ENCODE data around the gene CROCC. TPM values are rescaled to one million over a fixed set of nuclear protein-coding genes. Genes with fewer than 3 reads are reported as not detected.

The CROCC gene
- polyA plus RNA-seq, 2 of the 4 experiments (the other 2 are of a cell fraction): 4.4 to 10.6 TPM

DNA sequence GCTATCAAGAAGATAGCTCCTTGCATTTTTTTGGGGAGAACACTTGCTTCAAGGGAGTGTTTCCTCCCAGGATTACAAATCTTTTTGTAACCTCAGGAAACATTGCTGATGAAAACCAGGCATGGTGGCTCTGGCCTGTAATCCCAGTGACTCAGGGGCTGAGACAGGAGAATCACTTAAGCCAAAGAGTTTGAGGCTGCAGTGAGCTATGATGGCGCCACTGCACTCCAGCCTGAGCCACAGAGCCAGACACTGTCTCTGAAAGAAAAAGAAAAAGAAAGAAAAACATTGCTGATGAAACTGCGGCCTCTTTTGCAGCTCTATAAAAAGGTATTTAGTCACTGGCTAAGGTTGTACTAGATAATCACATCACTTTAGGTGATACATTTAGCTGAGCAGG lies 18.7 kb upstream of the CROCC start:
- POLR2A ChIA-PET: interaction anchor here (1.2 kb wide), 1 partner anchor 8 kb away, joined by 4 read pairs; no protein-coding TSS in a partner anchor
- 52% methylated on average over 2 of the region's 2 CpGs for WGBS (ENCODE audit: missing lambda C conversion rate)

DNA sequence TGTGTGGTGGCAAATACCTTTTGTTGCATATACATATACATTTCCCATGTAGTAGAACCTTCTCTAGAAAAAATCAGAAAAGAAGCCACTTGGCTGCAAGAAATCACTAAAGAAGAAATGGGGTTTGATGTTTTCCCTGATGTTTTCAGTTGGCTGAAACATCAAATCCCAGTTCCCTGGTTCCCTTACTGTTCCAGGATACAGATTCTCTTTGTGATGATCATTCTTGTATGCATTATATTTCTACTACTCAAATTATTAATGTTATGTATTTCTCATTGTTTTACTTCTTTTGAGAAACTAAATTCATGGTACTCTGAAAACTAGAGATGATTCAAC lies 18.3 kb upstream of the CROCC start:
- ChIA-PET POLR2A (interaction anchor here (0.7 to 1.2 kb wide), 2 partner anchors 8 to 204 kb away, joined by 4 read pairs; no protein-coding TSS in a partner anchor), CTCF (no interaction called here)
- FAIRE-seq (no peak), DNase-seq (ENCODE audit: low read depth in 1 of 2, low spot score in 1 of 2) (no peak), ATAC-seq (no peak)
- TF ChIP-seq ZNF302 (CRISPR knock-in tag; IDR thresholded peaks at IDR 0.05): 0 out of 2 replicates have a peak, but pooled peaks have one; percentile 41
- TF ChIP-seq, protein P1, sequence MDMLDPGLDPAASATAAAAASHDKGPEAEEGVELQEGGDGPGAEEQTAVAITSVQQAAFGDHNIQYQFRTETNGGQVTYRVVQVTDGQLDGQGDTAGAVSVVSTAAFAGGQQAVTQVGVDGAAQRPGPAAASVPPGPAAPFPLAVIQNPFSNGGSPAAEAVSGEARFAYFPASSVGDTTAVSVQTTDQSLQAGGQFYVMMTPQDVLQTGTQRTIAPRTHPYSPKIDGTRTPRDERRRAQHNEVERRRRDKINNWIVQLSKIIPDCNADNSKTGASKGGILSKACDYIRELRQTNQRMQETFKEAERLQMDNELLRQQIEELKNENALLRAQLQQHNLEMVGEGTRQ (IDR thresholded peaks at IDR 0.05): no peak
- Histone ChIP-seq H3K27ac (peak overlapping the region; percentile 97 to 99), H3K4me3 (peak overlapping the region; percentile 45), H3K9me3 (peaks cover 12% of the 10 kb centered on the region; the same call in 1 of the 3 replicates), H3K4me1 (peaks cover 8% of the 10 kb centered on the region; the same call in 2 of the 3 replicates), H3K4me2 (peak overlapping the region; percentile 92)

More for the DNA sequence above, 18.7 kb upstream of the CROCC start:
- DNase-seq (ENCODE audit: low read depth in 1 of 2, low spot score in 1 of 2) (peak in 1 of 2 experiments; percentile 28), ATAC-seq (no peak), FAIRE-seq (no peak)
- TF ChIP-seq, protein P2, sequence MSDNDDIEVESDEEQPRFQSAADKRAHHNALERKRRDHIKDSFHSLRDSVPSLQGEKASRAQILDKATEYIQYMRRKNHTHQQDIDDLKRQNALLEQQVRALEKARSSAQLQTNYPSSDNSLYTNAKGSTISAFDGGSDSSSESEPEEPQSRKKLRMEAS (IDR thresholded peaks at IDR 0.05): no peak
- TF ChIP-seq HOXA7 (CRISPR knock-in tag; IDR thresholded peaks at IDR 0.05): no peak
- TF ChIP-seq FOSB (CRISPR knock-in tag; IDR thresholded peaks at IDR 0.05): no peak
- TF ChIP-seq, protein P1 (IDR thresholded peaks at IDR 0.05): no peak
- no peak for TF ChIP-seq NFE2L2 (conservative IDR thresholded peaks at IDR 0.05; ENCODE audit: low read length)
- TF ChIP-seq MAZ (IDR thresholded peaks at IDR 0.05; ENCODE audit: borderline replicate concordance, low read depth, low read length): no peak
- no peak for TF ChIP-seq MAFK (IDR thresholded peaks at IDR 0.05; ENCODE audit: partially characterized antibody)
- TF ChIP-seq, protein P3, sequence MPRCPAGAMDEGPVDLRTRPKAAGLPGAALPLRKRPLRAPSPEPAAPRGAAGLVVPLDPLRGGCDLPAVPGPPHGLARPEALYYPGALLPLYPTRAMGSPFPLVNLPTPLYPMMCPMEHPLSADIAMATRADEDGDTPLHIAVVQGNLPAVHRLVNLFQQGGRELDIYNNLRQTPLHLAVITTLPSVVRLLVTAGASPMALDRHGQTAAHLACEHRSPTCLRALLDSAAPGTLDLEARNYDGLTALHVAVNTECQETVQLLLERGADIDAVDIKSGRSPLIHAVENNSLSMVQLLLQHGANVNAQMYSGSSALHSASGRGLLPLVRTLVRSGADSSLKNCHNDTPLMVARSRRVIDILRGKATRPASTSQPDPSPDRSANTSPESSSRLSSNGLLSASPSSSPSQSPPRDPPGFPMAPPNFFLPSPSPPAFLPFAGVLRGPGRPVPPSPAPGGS (IDR thresholded peaks at IDR 0.05): no peak
- TF ChIP-seq, protein P4, sequence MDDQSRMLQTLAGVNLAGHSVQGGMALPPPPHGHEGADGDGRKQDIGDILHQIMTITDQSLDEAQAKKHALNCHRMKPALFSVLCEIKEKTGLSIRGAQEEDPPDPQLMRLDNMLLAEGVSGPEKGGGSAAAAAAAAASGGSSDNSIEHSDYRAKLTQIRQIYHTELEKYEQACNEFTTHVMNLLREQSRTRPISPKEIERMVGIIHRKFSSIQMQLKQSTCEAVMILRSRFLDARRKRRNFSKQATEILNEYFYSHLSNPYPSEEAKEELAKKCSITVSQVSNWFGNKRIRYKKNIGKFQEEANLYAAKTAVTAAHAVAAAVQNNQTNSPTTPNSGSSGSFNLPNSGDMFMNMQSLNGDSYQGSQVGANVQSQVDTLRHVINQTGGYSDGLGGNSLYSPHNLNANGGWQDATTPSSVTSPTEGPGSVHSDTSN (IDR thresholded peaks at IDR 0.05): no peak
- no peak for TF ChIP-seq CHD4 (IDR thresholded peaks at IDR 0.05; ENCODE audit: borderline replicate concordance)
- no peak for TF ChIP-seq ZSCAN20 (CRISPR knock-in tag; IDR thresholded peaks at IDR 0.05)
- no peak for TF ChIP-seq HOXB13 (CRISPR knock-in tag; IDR thresholded peaks at IDR 0.05; ENCODE audit: low read depth)
- TF ChIP-seq RCOR1 (IDR thresholded peaks at IDR 0.05; ENCODE audit: low read depth, low read length): no peak
- no peak for TF ChIP-seq GATA3 (IDR thresholded peaks at IDR 0.05; ENCODE audit: borderline replicate concordance)
- TF ChIP-seq HOXB5 (CRISPR knock-in tag; IDR thresholded peaks at IDR 0.05): no peak
- TF ChIP-seq EHF (CRISPR knock-in tag; IDR thresholded peaks at IDR 0.05): no peak
- no peak for TF ChIP-seq CBX8 (IDR thresholded peaks at IDR 0.05)
- H3K4me3 ChIP-seq: peak overlapping the region; percentile 45; the same call in 2 of the 3 replicates
- H3K4me1 ChIP-seq: peaks cover 8% of the 10 kb centered on the region; the same call in 2 of the 3 replicates
- CTCF ChIA-PET: interaction anchor here (0.8 kb wide), 1 partner anchor 282 kb away, joined by 3 read pairs; no protein-coding TSS in a partner anchor
- H3K9me3 ChIP-seq: peaks cover 12% of the 10 kb centered on the region; the same call in 1 of the 3 replicates
- H3K27ac ChIP-seq: peak overlapping the region; percentile 97 to 99; a peak in 5 of 6 replicates
- H3K4me2 ChIP-seq: peak overlapping the region; percentile 92

DNA sequence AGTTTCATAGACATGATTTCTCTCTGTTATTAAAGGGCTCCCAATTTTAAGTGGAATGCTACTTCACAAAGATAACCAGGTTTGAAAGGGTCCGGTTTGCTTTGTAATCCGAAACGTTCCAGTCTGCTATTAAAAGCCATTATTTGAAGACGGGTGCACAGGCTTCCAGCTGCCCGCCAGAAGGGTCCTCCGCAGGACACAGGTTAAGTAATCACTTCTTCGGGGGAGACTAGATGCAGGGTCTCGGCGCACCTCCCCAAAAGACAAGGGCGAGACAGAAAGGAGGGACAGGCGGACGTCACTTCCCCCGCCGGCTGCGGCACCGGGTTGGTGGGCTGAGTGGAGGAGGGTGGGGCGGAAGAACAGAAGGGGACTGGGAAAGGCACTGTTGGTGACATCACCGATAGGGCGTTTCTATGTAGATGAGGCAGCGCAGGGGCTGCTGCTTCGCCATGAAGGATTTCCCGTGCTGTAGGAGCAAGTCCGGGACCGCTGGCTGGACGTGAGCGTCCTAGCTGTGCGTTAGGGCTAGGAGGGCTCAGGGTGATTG lies 17.1 kb upstream of the CROCC start:
- CTCF ChIA-PET: no interaction called here
- POLR2A ChIA-PET: interaction anchor here (1.0 to 1.2 kb wide), 3 partner anchors 8 to 9 kb away, joined by 3 to 10 read pairs (median 4); partner anchors contain the start of gene RNU1-2
- 2% methylated on average over 22 of the region's 27 CpGs for WGBS (ENCODE audit: missing lambda C conversion rate)
- peak overlapping the region; percentile 45 for H3K4me3 ChIP-seq
- peak overlapping the region; percentile 97 to 99 for H3K27ac ChIP-seq
- FAIRE-seq (no peak), DNase-seq (ENCODE audit: low read depth in 1 of 2, low spot score in 1 of 2) (peak; percentile 73 to 96), ATAC-seq (peak; percentile 95 to 98)
- H3K9me3 ChIP-seq: peaks cover 12% of the 10 kb centered on the region; the same call in 1 of the 3 replicates
- peak overlapping the region; percentile 92 for H3K4me2 ChIP-seq
- peaks cover 8% of the 10 kb centered on the region; the same call in 2 of the 3 replicates for H3K4me1 ChIP-seq
- TF ChIP-seq HDAC2 (IDR thresholded peaks at IDR 0.05) (no peak), RFX5 (IDR thresholded peaks at IDR 0.05) (0 out of 2 replicates have a peak, but pooled peaks have one; percentile 16), RCOR1 (IDR thresholded peaks at IDR 0.05; ENCODE audit: low read depth, low read length) (no peak), POLR2A (IDR thresholded peaks at IDR 0.05; ENCODE audit: low read length) (peak; percentile 53), EHF (CRISPR knock-in tag; IDR thresholded peaks at IDR 0.05) (no peak), CHD4 (IDR thresholded peaks at IDR 0.05; ENCODE audit: borderline replicate concordance) (no peak), SMC3 (IDR thresholded peaks at IDR 0.05) (no peak), PHF8 (IDR thresholded peaks at IDR 0.05; ENCODE audit: borderline replicate concordance, low read depth) (0 out of 2 replicates have a peak, but pooled peaks have one; percentile 31), GATA3 (IDR thresholded peaks at IDR 0.05; ENCODE audit: borderline replicate concordance) (no peak), BHLHE40 (IDR thresholded peaks at IDR 0.05; ENCODE audit: low read depth, low read length) (no peak), NR3C1 (IDR thresholded peaks at IDR 0.05) (no peak)
- TF ChIP-seq, protein P4 (IDR thresholded peaks at IDR 0.05): no peak
- TF ChIP-seq, protein P5, sequence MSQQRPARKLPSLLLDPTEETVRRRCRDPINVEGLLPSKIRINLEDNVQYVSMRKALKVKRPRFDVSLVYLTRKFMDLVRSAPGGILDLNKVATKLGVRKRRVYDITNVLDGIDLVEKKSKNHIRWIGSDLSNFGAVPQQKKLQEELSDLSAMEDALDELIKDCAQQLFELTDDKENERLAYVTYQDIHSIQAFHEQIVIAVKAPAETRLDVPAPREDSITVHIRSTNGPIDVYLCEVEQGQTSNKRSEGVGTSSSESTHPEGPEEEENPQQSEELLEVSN (IDR thresholded peaks at IDR 0.05; ENCODE audit: borderline replicate concordance, low read depth): 0 out of 2 replicates have a peak, but pooled peaks have one; percentile 34
- TF ChIP-seq, protein P6, sequence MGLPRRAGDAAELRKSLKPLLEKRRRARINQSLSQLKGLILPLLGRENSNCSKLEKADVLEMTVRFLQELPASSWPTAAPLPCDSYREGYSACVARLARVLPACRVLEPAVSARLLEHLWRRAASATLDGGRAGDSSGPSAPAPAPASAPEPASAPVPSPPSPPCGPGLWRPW (IDR thresholded peaks at IDR 0.05): no peak
